Fibroblast of peridontal ligament (primary cell): ENCODE measurements around the gene MAPK8.

Experiments
- DNase-seq: peaks from one replicate; pipeline ENCODE4 v3.0.0-alpha.2; 2010; ENCODE audit errors: extremely low read depth

MAPK8 gene

GRCh38 chr10:48383393-48383792 lies 76.9 kb downstream of the MAPK8 start:
- no peak for DNase-seq

DNA sequence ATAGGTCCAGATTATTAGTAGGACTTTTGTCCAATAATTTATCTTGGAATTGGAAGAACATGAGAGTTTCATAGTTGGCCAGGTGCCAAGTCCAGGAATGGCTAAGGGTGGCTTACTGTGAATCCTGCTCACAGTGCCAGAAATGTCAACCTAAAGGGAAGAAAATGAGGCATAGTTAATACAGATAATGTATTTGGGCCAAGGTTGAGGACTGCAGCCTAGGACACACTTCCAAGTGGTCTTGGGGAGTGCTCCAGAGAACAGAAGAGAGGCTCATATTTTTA lies 78.2 kb downstream of the MAPK8 start:
- DNase-seq = no peak

DNA sequence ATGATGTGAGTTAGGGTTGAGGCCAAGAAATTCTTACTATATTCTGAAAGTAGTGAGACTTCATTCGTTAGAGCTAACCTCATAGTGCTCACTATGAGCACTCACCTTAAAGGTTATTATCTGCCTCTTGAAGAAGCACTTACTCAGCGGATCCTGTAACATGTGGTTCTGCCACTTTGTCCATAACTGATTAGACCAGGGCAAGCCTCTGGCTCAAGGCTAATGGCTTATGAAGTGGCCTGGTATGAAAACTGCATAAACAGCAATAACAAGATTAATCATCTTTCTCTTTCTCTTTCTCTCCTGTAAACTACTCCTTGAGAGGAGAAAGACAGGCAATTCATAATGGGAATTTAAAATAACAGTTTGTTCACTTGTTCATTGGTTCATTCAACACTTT lies 82.8 kb downstream of the MAPK8 start:
- no peak for DNase-seq

- no peak for DNase-seq
Measured at GRCh38 chr10:48389846-48390557, 83.5 kb downstream of the MAPK8 start.

GRCh38 chr10:48390558-48390871 lies 84.0 kb downstream of the MAPK8 start:
- no peak for DNase-seq

- DNase-seq = peak; percentile 62
Measured at GRCh38 chr10:48390933-48391845, 84.7 kb downstream of the MAPK8 start.

DNA sequence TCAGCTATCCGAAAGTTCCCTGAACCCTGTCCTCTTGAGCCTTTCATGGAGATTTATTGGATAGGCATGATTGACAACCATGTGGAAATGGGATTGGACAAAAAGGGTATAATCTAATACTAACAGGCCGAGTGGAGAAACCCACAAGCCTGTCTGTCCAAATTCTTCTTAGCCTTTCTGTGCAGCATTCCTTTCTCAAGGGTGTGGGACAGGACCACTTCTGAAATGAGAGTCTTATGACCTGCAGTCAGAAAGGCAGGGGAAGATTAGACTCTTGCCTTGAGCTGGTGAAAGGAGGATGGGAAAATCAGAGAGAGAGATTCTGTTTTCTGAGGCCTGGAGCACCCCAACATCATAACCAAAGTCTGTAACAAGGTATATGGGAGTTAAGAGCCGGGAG lies 85.5 kb downstream of the MAPK8 start:
- DNase-seq = no peak

GRCh38 chr10:48398261-48398660 lies 91.8 kb downstream of the MAPK8 start:
- DNase-seq = no peak

GRCh38 chr10:48399056-48399541 lies 92.6 kb downstream of the MAPK8 start:
- no peak for DNase-seq

GRCh38 chr10:48399551-48399950 lies 93.1 kb downstream of the MAPK8 start:
- DNase-seq = no peak

DNA sequence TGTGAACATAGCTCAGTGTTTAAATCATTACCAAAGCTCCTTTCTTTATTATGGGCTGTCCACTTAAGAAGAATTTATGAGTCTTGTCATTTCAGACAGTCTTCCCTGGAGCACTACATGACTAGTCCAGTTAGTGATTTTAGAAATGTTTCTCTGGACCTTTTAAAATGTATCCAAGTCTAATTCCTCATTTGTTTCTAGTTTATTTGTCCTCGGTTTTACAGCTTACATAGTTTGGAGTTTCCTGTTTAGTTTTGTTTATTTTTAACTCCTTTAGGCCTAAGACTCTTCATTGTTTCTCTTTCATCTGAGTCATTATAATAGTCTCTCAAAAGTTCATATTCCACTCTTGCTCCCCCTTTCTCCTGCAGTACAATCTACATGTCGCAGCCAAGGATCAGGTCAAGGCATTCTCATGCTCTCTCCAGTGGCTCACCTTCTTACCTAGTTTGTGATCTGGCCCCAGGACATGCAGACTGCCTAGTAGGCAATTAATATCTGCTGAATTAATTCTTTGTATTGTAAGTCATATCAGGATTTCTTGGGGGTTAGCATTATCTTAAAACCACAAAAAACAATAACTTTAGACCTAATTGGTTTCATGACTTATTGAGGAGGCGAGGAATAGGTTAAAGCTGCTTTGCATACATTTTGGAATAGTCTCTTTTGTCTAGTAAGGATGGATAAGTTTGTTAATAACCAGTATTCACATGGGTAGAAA lies 93.8 kb downstream of the MAPK8 start:
- DNase-seq = peak; percentile 35

- DNase-seq = no peak
Measured at GRCh38 chr10:48400850-48401220, 94.4 kb downstream of the MAPK8 start.

- DNase-seq = peak; percentile 71
Measured at GRCh38 chr10:48404646-48405045, 98.2 kb downstream of the MAPK8 start.

- no peak for DNase-seq
Measured at GRCh38 chr10:48406204-48406603, 99.7 kb downstream of the MAPK8 start.

DNA sequence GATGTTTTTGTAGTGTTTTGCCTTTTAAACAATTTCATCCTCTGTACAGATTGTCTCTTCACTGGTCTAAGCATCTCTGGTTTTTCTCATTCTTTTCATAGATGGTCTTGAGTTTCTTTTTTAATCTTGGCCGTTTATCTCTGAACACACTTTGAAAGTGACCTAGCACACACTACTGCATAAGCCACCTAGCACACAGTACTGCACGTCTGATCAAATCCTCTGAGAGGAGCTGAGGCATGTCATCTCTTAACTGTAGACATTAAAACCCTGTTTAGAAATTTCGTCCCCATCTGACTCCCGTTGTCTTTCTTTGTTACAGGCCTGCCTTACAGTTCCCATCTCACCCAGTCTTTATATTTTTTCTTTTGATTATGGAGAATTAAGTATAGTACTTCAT lies 100.2 kb downstream of the MAPK8 start:
- no peak for DNase-seq

- no peak for DNase-seq
Measured at GRCh38 chr10:48410503-48410902, 104.0 kb downstream of the MAPK8 start.

DNA sequence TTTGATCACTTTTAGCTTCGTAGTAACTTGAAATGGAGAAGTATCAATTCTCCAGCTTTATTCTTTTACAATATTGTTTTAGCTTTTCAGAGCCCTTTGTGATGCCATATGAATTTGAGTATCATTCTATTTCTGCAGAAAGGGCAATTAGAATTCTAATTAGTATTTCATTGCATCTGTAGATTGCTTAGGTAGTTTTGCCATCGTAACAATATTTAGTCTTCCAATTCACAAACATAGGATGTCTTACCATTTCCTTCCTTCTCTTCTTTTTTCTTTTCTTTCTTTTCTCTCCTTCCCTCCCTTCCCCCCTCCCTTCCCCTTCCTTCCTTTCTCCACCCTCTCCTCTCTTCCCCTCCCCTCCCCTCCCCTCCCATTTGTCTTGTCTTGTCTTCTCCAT lies 105.0 kb downstream of the MAPK8 start:
- DNase-seq = no peak

GRCh38 chr10:48412081-48412480 lies 105.6 kb downstream of the MAPK8 start:
- DNase-seq = no peak

GRCh38 chr10:48412933-48413332 lies 106.5 kb downstream of the MAPK8 start:
- no peak for DNase-seq

DNA sequence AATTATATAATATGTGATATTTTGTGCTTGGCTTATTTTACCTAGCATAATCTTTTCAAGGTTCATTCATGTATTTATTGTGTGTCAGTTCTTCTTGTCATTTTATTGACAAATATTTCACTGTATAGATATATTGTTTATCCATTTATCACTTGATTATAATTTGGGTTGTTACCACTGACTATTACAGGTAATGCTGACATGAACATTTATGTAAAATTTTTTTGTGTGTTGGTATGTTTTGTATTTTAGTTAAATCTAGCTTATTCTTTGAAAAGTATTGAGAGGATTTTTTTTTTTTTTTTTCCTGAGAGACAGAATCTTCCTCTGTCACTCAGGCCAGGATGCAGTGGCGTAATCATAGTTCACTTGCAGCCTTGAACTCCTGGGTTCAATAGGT lies 107.7 kb downstream of the MAPK8 start:
- DNase-seq = no peak

DNA sequence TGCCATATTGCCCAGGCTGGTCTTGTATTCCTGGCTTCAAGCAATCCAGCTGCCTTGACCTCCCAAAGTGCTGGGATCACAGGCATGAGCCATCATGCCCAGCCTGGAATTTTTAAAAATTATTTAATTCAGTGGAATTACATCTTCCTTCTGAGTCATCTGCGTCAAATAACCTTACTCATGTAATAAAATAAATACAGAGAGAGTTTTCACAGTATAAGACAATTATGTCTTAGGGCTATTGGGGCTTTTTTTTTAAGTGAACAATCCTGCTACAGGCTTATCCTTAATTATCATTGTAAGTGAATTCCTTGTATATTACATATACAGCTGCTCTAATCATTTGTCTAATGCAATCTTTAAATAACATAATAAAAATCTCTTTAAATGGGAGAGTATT lies 108.3 kb downstream of the MAPK8 start:
- DNase-seq = peak; percentile 75

DNA sequence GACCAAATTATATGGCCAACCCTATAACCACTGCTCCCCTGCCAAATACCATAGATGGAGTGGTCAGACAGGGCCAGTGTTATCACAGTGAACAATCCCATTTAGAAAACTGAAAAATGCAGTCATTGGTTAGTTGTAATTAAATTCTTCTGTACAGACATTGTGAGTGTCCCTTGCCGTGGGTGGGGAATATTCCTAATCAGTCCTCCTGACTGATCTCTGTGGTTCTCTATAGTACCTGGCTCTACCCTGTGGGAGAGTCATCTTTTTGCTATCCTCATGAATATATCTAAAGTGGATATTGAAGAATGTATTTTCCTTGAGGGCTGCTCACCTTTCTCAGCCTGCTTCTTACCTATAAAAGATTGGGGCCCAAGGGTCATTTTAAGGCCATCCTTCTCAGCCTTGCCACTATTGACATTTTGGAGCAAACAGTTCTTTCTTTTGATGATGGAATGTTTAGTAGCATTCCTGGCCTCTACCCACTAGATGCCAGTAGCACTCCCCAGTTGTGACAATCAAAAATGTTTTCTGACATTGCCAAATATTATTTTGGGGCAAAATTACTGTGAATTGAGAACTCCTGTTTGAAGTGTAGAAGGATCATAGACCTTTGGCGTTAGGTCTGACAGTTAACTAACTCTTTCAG lies 110.2 kb downstream of the MAPK8 start:
- DNase-seq = no peak
